ENCODE data around the gene GFER. TPM values are rescaled to one million over a fixed set of nuclear protein-coding genes. Genes with fewer than 3 reads are reported as not detected.
A peak's percentile ranks its signal among the peaks of the same experiment; 100 is the strongest.

GFER gene
- total RNA-seq, 1 experiment from 2014 or later = 58.5 TPM

GRCh38 chr16:1960665-1961630 is 23.0 kb upstream of the GFER start (continued):
- TF ChIP-seq ELF4 (CRISPR knock-in tag; IDR thresholded peaks at IDR 0.05; ENCODE audit: low read depth) = no peak
- TF ChIP-seq GABPB1 (CRISPR knock-in tag; IDR thresholded peaks at IDR 0.05) = no peak
- 0 out of 2 replicates have a peak, but pooled peaks have one; percentile 70 for TF ChIP-seq KAT7 (CRISPR knock-in tag; IDR thresholded peaks at IDR 0.05; ENCODE audit: borderline replicate concordance)
- TF ChIP-seq OVOL2 (CRISPR knock-in tag; IDR thresholded peaks at IDR 0.05; ENCODE audit: borderline replicate concordance) = no peak
- TF ChIP-seq SMAD3 (CRISPR knock-in tag; IDR thresholded peaks at IDR 0.05; ENCODE audit: borderline replicate concordance) = peak; percentile 90; the same call in 1 of the 2 replicates
- TF ChIP-seq ATF1 (CRISPR knock-in tag; IDR thresholded peaks at IDR 0.05) = peak; percentile 76; the same call in 1 of the 2 replicates
- TF ChIP-seq ETV6 (CRISPR knock-in tag; IDR thresholded peaks at IDR 0.05) = no peak
- TF ChIP-seq NR3C1 (CRISPR knock-in tag; conservative IDR thresholded peaks at IDR 0.05; ENCODE audit: low read depth) = no peak
- no peak for TF ChIP-seq PREB (CRISPR knock-in tag; IDR thresholded peaks at IDR 0.05; ENCODE audit: borderline replicate concordance)
- peak; percentile 96 for TF ChIP-seq NFATC4 (CRISPR knock-in tag; IDR thresholded peaks at IDR 0.05)
- no peak for TF ChIP-seq AFF4 (CRISPR knock-in tag; IDR thresholded peaks at IDR 0.05; ENCODE audit: borderline replicate concordance)
- TF ChIP-seq CBFB (CRISPR knock-in tag; IDR thresholded peaks at IDR 0.05; ENCODE audit: low read depth) = no peak
- TF ChIP-seq ARID4B (CRISPR knock-in tag; IDR thresholded peaks at IDR 0.05; ENCODE audit: borderline replicate concordance) = no peak; the same call in 1 of the 2 replicates
- TF ChIP-seq CDX4 (CRISPR knock-in tag; IDR thresholded peaks at IDR 0.05; ENCODE audit: borderline replicate concordance) = no peak
- TF ChIP-seq USF1 (CRISPR knock-in tag; IDR thresholded peaks at IDR 0.05) = peak; percentile 11; the same call in 1 of the 2 replicates
- peak; percentile 97 for TF ChIP-seq EMX1 (CRISPR knock-in tag; IDR thresholded peaks at IDR 0.05)
- TF ChIP-seq RORB (CRISPR knock-in tag; IDR thresholded peaks at IDR 0.05) = no peak
- peak; percentile 51 for TF ChIP-seq ZNF532 (CRISPR knock-in tag; IDR thresholded peaks at IDR 0.05; ENCODE audit: borderline replicate concordance)
- TF ChIP-seq ZNF416 (CRISPR knock-in tag; IDR thresholded peaks at IDR 0.05) = peak; percentile 97
- no peak for TF ChIP-seq FOXK1 (CRISPR knock-in tag; IDR thresholded peaks at IDR 0.05)
- TF ChIP-seq ZNF396 (CRISPR knock-in tag; IDR thresholded peaks at IDR 0.05; ENCODE audit: borderline replicate concordance) = no peak
- TF ChIP-seq ZBTB21 (CRISPR knock-in tag; IDR thresholded peaks at IDR 0.05; ENCODE audit: borderline replicate concordance) = no peak
- TF ChIP-seq CREM (CRISPR knock-in tag; IDR thresholded peaks at IDR 0.05) = 0 out of 2 replicates have a peak, but pooled peaks have one; percentile 66
